Stimulated activated CD4-positive, alpha-beta T cell treated with anti-CD3 and anti-CD28 coated beads, Interleukin-4, amount 100 ng/mL, for 48 hours (primary cell): ENCODE results near the gene LRBA.

Experiments used
- DNase-seq, 2 donors: peaks; one replicate each; pipeline ENCODE4 v3.0.0-alpha.2; 2020; ENCODE audit warnings: low read depth in 2 of 2

Gene LRBA

DNA sequence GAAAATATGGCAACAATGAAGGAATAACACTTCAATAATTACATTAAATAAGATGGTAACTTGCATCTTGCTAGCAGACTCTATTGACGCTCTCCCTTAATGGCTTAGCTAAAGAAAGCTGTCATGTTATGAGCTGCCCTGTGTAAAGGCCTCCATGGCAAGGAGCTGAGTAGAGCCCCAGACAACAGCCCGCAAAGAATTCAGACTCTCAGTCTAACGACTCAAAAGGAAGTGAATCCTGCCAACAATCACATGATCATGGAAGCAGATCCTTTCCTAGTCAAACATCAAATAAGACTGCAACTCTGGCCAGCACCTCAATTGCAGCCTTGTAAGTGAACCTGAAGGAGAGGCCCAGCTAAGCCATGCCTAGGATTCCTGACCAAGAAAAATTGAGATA, 275.5 kb downstream of the LRBA start:
- DNase-seq = no peak

DNA sequence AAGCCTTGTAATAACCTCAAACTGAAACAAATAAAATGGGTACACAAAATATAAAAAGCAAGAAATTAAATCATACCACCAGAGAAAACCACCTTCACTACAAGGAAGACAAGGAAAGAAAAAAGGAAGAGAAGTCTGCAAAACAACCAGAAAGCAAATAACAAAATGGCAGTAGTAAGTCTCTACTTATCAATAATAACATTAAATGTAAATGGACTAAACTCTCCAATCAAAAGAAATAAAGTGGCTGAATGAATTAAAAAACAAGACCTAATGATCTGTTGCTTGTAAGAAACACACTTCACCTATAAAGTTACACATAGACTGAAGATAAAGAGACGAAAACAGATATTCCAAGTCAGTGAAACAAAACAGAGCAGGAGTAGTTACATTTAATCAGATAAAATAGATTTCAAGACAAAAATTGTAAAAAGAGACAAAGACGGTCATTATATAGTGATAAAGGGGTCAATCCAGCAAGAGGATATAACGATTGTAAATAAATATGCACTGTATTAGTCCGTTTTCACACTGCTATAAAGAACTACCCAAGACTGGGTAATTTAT, 289.0 kb downstream of the LRBA start:
- DNase-seq = no peak

DNA sequence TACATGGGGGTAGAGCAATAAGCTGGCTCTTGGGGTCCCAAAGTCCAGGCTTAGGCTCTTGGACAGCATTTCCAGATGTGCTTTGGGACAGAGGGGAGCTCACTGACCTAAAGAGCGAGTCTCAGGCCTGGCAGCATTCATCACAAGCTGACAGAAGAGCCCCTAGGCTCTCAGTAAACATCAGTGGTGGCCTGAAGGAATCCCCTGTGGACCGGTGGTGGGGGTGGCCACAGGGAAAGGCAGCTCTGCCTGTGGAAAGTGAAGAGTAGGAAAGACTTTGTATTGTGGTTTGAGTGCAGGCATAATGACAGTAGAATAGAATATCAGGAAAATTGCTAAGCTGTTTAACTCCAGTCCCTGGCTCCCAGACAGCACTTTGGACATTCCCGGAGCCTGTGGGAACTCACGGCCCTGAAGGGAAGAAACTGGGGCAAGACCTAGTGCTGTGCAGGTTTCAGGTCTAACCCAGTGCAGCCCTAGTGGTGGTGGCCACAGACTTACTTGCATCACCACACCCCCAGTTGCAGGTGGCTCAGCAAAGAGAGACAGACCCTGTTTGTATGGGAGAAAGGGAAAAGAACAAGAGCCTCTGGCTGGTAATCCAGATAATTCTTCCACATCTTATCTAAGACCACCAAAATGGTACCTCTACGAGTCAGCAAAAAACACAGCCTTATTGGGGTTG, 291.2 kb downstream of the LRBA start:
- no peak for DNase-seq

- DNase-seq = no peak
Measured at GRCh38 chr4:150722908-150723362, 292.1 kb downstream of the LRBA start.

DNA sequence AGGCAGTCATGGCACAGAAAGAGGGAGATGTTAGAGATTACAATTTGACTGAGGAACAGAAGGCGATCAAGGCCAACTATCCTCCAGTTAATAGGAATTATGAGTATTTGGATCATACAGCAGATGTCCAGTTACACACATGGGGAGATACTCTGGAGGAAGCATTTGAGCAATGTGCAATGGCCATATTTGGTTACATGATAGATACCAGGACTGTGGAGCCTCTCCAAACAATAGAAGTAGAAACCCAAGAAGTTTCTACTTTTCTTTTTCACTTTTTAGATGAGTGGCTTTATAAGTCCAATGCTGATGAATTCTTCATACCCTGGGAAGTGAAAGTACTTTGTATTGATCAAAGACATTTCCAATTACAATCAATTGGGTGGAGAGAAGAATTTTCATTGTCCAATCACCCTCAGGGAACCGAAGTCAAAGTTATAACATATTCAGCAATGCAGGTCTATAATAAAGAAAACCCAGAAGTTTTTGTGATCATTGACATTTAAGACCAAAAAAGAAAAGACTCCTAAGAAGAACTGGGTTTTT, 294.0 kb downstream of the LRBA start:
- no peak for DNase-seq

DNA sequence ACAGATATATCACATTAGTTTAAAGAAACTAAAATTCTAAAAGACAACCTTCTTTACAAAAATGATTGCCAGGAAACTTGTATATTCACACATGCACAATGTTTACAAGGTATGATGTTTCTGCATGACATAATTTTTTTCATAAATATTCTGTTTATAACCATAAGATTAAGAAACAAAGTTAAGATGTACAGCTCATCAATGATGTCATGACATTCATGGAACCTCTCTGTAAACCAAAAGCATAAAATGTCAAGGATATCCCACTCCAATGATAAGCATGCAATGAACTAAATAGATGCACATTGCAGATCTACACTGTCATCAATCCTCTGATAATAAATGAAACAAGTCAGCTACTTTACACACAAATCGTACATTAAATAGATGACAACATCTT, 297.1 kb downstream of the LRBA start:
- DNase-seq = no peak

DNA sequence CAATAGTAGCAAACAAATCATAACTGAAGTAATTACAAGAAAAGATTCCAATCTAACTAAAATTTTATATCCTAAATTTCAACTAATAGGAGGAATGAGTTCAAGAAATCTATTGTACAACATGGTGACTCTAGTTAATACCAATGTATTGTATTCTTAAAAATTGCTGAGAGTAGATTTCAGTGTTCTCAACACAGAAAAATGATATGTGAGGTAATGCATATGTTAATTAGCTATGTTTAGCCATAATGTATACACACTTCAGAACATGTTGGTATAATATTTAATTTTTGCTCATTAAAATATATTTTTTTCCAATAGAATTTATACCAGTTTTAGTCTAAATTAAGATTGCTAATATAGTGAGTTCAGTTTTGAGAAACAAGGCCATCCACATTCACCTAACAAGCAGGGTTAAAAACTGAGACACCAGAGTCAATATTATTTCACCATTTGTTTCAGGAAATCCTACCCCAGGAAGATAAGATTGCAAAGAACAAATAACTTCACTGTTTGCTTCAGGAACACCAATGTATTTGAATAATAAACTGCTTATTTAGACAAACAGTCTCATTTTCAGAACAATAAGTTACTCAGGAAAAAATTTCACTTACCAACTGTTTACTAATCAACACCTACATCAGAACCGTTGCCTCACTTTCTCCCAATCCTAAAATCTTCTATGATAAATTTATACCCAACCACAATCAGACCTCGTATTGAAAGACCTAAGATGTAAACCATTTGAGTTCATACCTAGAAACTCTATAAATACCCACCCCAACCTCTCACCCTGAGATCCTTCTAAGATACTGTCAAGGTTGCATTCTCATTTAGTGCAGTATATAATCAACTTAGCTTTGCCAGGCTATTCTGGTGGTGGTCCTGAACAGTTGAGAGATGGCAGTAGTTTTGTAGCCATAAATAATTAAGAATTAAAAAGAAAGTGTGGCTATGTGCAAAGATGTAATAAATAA, 300.3 kb downstream of the LRBA start:
- no peak for DNase-seq

GRCh38 chr4:150713251-150713650, 301.8 kb downstream of the LRBA start:
- DNase-seq = no peak

- no peak for DNase-seq
Measured at GRCh38 chr4:150710770-150711375, 304.2 kb downstream of the LRBA start.

- no peak for DNase-seq
Measured at GRCh38 chr4:150708004-150708403, 307.1 kb downstream of the LRBA start.

DNA sequence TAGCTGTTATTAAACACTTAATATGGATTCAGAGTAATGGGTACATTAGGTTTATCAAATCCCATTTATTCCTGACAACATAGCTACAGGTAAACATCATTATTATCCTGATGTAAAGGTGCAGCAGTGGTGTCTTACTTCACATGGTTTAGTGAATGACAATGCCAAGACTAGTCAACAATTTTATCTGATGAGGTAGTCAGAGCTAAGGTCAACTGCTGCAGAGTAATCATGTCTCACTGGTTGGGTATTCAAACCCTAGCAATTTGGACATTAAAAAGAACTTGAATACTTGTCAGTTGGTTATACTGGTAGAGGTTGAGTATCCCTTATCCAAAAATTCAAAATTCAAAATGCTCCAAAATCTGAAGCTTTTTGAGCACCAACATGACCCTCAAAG, 315.5 kb downstream of the LRBA start:
- DNase-seq = no peak

- DNase-seq = no peak
Measured at GRCh38 chr4:150695162-150695561, 319.9 kb downstream of the LRBA start.

GRCh38 chr4:150694438-150694837, 320.6 kb downstream of the LRBA start:
- DNase-seq = no peak

DNA sequence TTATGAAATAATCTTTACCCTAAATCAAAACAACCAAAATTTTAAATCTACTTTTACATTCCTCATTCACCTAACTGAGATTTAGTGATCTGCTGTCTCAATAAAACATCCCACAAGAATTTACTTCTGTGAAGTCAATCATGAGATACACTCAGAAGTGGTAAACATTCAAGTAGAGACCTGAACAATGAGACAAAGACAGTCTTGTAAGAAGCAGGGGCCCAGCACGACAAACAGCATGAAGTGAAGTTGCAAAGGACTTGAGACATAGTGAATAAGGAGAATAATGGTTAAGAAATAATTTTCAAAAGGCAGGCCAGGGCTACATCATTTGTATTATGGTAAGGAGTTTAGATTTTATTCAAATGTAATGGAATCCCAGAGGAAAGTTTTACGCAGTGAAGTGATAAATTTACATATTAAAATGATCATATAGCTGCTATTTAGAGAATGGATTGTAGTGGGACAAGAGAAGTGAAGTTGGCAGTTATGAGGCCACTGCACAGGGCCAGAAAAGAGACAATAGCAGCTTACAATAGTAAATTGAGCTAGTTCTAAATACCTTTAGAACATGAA, 331.2 kb downstream of the LRBA start:
- no peak for DNase-seq

DNA sequence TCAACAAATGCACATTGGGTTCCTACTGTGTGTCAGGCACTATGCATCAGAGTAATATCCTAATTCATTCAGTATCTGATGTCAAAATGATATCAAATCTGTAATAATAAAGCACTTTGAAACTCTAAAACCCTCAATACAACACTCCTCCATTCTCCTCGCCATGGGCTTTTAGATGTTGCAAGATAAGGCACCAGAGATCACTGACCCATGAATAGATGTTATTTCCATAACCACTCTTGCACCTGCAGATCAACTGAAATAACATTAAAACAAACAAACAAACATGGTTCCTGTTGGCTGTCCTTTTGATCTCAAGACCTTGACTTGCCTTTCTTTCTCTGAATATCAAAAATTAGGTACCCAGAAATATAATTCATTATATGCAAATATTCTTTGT, 333.0 kb downstream of the LRBA start:
- no peak for DNase-seq

GRCh38 chr4:150681063-150681462, 334.0 kb downstream of the LRBA start:
- DNase-seq = no peak

GRCh38 chr4:150680651-150681050, 334.4 kb downstream of the LRBA start:
- no peak for DNase-seq

GRCh38 chr4:150679765-150680343, 335.2 kb downstream of the LRBA start:
- DNase-seq = no peak

DNA sequence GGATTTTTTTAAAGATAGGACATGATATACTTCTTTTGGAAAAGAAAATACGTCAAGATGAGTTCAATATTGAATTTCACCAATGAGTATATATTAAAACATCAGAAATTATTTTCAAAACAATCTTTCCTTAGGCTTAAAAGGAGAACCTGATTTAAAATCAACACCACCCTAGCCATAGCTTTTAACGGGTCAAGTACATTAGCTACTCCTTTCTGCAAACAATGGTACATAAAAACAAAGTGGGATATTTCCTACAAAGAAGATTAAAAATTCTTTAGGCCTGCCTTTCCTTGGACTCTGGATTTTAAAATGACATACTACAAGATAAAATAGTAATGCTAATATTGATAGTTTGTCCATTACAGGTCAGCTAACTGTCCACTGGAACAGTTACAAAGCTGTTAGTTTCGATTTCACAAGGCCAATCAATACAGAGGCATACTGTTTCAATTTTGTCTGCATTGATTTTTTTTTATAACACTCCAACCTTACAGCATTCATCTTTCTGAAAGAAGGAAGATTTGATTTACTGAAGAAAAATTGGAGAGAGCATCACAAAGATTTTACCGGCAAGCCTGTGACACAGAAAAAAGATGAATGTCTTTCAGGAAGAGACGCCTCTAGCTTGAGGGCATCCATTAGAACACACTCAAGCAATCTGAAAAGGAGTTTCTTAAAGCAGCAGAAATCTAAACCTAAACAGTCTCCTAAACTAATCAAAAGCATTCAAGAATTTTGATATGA, 335.9 kb downstream of the LRBA start:
- no peak for DNase-seq

GRCh38 chr4:150673793-150674192, 341.3 kb downstream of the LRBA start:
- DNase-seq = no peak
